LoVo (cell line): Measurements from ENCODE around the gene ARHGAP19.

Experiments
- DNase-seq: peaks from one replicate; pipeline ENCODE4 v3.0.0-alpha.2; 2016; ENCODE audit warnings: low spot score

Gene ARHGAP19

DNA sequence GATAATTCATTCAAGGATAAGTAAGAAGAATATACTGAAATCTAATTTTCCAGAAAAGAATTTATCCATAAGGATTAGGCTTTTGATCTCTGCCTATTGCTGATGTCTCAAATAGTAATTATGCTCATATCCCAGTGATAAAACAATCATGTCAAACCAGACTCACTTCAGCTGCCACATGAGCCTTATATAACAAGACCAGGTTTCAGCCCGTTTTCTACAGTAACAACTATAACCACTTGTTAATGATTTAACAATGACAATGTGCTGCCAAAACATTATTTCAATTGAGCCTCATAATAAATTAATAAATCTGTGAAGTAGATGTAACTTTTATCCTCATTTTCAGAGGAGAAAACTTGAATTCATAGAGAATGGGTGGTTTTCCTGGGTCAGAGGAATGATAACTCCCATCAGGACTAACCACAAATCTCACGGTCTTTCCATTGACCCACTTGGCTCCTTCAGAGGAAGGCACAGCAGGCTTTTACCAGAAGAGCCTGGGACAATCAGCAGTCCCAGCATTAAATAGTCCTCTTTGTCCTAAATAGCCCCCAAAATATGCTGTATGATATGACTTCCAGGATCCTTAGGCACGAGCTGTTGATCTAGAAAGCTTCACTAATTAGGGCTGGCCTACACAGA is 64.2 kb downstream of the ARHGAP19 start:
- DNase-seq: no peak

DNA sequence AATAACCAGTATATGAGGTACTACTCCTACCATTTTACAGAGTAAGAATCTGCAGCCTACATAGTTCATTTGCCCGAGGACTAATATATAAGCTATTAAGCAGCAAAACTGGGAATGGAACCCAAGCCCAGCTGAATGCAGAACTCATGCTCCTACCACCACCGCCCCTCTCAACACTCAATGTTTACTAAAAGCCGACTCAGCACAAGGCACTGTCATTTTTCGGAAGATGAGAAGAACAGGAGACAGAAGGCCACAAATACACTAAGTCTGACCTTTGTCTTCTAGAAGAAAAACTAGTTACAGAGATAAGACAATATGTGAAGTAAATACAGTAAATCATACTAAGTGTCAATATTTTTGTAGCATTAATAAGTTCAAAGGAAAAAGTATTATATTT is 66.0 kb downstream of the ARHGAP19 start:
- DNase-seq: no peak

DNA sequence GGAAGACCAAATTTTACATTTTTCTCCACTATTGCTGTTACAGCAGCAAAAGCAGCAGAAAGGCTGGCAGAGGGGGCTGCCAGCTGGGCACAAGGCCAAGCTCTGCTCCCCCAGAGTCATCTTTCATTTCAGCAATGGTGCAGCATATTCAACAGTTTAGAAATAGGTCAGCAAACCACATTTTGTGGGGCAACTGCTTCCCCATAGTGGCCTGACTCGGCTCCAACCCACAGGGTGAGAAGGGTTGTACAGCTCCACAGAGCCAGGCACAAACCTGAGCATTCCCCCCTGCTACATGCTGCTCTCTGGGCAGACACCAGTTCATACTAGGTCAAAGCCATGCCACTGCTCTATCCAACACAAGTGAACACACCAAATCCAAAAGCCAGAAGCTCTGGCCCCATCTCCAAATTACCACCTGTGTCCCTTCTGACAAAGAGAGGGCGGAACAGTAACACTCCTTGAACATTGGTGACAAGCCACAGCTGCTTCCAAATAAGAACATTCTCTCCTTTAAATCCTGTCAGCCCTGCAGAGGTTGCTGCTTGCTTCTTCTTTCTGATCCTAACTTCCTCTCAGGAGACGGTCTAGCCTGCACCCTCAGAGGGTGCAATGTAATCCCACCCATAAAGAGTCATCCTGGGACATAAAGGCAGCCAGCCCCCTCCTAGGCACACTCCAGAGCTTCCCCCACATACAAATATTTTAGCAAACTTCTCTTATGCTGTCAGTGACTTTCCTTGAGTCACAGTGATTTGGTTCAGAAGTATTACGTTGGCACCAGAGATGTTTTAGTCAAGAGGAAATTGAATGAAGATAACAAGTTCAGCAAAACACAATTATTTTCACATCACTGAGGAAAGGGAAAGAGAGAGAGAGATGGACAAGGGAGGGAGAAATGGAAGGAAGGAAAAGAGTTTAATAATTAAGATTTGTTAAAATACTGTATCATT is 67.7 kb downstream of the ARHGAP19 start:
- no peak for DNase-seq

DNA sequence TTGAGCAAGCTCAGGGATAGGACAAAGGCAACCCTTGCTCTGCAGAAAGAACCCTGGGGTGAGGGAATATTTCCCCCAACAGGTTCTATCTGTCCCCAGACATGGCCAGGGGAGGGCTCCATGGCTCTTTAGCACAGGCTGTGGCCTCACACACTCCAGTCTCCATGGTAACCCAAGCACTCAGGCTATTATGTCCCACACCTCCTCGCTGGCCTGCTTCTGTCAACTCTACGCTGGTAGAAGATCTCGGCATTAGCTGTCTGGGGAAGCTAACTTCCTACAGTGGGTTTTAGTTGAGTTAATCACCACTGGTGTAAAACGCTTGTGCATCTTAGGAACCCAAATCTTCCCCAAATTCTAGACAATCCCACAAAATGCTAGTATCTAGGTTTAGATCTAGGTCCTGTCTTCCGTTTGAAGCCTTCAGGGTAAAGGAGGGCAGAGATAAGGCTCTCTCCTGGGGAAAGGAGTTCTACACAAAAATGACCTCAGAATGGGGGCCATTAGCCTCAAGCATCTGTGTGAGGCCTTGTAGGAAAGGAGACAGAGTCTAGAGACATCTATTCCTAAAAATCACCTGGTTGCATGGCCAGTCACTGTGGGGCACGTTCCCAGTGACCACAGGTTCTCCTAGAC is 70.0 kb downstream of the ARHGAP19 start:
- DNase-seq: no peak

DNA sequence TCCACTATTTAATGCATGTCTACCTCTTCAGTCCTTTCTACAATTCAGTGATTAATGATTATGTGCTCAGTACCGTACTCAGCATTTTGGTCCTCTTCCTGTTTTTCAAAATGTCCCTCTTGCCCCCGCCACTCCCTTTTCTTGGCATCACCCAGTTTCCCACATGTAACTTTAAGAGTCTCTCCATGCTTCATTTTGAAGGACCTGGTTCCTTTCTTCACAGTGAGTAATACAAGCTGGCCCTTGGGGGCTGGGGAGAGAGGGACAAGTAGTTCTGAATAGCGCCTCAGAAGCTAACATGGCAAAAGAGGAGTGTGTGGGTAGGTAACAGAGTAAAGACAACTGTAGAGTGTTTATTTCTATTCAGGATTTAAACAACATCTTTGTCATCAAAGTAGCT is 72.1 kb downstream of the ARHGAP19 start:
- DNase-seq: no peak

DNA sequence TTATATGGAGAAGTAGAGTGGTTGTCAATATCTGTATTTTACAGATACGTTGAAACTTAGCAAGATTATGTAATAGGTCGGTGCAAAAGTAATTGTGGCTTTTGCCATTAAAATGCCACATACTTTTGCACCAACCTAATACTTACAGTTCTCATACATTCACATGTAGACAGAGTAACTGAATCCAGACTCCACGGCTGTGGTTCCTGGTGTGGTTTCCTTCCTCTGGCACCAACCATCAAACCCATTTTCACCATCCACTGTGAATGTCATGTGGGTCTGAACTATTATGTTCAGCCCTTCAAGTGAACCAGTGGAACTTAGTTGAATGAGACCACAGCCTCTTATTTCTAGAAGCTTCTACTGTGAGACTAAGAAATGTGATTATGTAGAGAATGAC is 75.1 kb downstream of the ARHGAP19 start:
- no peak for DNase-seq

DNA sequence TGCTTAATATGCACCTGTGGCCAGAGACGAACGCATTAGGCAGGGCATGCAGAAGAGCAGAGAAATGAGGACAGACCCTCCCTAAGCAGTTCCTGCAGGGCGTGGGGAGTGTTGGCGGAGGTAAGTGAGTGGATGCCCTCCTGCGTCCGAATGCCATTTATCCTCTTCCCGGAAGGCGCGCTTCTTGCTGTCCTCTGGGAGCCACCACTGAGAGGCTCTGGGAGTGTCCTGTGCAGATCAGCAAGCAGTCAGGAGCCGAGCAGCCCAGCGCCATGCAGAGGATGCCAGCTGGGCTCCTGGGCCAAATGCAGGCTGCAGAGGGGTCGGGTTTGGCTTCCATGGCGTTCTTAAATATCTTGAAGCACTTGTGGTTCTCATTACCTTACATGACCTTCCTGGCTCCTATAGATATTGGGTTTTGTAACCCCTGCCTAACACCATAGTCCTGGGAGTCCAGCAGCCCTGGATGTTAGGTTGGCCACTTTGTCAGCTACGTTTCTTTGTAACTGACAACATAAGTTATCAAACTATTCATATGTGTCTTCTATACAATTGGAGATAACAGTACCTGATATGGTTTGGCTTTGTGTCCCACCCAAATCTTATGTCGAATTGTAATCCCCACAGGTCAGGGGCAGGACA is 76.7 kb downstream of the ARHGAP19 start:
- DNase-seq: no peak

DNA sequence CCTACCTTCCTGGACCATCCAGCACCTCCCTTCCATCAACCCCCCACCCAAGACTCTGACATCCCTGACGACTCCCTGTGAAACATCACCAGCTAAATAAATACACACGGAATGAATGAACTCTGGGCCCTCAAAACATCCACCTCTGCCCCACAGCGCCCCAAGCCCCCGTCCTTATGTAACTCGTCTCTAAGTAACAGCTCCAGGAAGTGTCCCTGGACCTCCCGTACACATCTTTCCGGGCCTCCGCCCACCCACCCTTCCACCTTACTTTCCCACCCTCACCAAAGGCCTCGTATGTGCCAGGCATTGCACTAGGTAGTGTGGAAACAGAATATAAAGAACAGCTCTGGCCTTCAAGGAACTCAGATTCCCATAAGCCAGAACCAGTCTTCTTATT is 79.0 kb downstream of the ARHGAP19 start:
- no peak for DNase-seq

DNA sequence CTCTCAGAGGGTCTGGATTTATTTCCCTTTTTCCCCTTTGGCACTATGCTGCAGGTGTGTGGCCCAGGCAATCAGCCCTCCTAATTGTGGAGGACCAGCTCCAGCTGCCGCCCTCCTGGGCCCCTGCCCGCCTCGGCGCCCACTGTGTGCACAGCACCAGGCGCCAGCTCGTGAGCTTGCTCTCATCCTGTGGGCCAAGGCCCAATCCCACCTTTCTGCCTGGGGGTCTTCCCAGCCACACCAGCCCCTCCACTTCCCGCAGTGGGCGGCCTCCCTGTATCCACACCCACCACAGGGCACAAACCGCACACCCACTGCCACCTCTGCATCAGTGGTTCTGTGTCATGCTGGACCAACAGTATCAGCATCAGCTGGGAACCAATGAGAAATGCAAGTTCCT is 81.2 kb downstream of the ARHGAP19 start:
- DNase-seq: no peak

DNA sequence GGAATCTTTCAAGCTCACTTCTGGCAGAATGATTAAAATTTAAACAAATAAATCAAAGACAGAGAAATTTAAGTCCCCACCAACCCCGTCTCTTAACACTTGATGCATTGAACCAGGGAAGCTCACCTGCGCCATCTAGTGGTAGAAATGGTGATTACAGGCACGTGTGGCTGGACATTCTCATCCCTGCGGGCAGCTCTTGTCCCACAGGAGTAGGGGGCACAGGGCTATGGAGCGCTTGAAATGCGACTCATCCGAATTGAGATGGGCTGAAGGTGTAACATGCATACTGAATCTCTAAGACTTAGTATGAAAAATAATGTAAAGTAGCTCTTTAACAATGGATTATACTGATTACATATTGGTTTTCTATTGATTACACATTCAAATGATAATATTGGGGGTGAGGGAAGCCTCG is 81.9 kb downstream of the ARHGAP19 start:
- DNase-seq: peak; percentile 64

DNA sequence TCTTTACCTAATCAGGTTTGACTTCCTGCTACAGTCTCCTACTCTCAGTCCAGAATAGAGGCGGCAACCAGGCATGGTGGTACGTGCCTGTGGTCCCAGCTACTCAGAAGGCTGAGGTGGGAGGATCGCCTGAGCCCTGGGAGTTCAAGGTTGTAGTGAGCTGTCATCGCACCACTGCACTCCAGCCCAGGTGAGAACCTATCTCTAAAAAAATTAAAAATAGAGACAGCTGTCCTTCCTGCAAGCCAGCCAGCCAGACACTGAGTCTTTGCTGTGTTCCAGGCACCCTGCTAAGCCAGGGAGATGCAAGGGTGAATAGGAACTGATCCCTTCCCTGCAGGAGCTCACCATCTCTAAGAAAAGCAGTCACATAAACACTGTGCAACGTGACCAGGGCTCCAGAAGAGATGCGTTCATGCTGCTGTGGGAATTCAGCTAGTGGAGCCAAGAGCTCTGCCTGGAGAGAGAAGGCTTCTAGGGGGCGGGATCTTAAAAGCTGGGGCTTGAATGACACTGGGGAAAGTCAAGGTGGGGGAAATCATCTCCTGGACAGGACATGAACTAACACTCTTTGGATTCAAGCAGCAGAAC is 84.6 kb downstream of the ARHGAP19 start:
- no peak for DNase-seq

DNA sequence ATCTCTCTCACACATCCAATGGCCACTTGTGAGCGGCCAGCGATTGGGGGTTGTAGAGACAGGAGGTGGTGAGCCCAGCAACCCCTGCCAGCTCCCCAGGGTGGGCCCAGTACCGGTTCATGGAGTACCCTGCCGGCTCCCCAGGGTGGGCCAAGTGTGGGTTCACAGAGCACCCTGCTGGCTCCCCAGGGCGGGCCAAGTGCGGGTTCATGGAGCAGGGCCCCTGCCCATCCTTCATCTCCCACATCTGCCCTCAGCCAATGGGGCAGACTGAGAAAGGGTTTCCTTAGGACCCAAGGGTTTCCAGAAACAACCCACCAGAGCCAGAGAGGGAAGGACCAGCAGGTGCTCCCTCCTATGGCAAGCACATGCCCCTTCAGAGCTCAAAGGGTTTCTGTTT is 85.3 kb downstream of the ARHGAP19 start:
- no peak for DNase-seq

DNA sequence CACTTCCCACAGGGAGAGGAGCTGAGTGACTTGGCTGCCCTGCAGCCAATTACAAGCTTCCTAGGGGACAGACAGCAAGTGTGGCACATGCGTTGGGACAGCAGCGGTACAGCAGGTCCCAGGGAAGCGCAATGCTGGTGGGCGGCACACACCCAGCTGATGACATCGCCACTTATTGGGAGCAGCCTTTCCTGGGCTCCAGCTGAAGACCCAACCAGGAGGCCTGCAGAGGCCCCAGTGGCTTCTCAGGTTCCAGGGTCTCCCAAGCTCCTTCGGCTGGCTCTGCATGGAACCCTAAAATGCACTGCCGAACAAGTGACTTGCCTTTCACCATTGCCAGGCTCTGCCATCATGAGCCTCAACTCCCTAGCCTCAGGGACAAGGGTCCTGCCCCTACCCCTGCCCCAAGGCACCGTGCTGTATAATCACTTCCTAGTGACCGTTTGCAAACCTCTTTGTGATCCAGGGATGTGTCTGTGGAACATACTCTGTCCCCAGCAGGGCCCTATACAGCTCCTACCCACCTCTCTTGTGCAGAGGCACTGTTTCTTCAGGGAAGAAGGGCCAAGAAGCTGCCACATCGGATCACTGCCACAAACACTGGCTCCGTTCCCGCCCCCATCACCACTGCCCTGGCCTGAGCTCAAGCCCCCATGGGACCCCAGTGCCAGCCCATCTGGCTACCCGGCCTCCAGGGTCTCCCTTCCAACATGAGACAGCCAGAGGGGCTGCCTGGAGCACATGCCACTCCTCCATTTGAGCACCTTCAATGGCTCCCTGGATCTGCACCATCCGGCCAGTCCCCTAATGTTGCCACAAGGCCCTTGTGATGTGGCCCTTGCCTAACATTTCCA is 87.4 kb downstream of the ARHGAP19 start:
- DNase-seq: no peak

DNA sequence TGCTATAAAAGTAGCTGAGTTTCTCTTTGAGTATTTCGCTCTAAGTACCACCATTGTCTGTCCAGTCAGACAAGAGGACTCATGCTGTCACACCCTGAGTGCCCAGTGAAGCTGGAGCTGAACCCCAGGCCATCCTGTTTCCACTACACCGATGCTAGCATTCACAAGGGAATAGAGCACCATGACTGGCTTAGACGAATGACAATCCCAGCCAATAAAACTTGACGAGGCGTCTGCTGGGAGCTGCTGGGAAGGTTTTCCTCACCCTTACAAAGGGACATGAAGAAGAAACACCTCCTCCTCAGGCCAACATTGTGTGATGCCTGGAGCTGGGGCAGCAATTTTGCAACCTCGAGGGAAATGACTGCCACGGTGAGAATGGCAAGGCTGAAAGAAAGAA is 89.2 kb downstream of the ARHGAP19 start:
- no peak for DNase-seq

DNA sequence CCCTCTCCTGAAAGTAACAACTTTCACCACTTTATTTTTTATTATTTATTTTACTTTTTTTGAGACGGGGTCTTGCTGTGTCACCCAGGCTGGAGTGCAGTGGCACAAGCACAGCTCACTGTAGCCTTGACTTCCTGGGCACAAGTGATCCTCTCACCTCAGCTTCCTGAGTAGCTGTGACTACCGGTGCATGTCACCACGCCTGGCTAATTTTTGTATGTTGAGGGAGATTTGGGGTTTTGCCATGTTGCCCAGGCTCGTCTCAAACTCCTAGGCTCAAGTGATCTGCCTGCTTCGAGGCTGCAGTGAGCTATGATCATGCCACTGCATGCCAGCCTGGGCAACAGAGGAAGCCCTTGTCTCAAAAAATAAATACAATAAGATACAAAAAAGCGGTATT is 91.8 kb downstream of the ARHGAP19 start:
- DNase-seq: no peak

DNA sequence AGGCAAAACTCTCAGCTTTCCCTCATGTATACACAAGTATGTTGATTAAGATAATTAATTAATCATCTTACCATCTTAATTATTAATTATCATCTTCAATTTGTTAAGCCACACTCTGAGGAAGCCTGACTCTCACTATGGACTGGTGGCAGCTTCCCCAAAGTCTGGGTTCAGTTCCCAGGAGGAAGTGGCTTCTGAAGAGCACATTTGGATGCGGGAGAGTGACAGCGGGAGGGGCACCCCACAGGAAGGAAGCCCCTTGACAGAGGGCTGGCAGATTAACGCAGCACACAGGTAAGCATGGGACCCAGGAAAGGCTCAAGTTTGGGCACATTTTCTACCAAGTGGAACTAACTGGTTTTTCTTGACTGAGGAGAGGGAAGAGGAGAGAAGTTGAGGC is 93.3 kb downstream of the ARHGAP19 start:
- DNase-seq: no peak

DNA sequence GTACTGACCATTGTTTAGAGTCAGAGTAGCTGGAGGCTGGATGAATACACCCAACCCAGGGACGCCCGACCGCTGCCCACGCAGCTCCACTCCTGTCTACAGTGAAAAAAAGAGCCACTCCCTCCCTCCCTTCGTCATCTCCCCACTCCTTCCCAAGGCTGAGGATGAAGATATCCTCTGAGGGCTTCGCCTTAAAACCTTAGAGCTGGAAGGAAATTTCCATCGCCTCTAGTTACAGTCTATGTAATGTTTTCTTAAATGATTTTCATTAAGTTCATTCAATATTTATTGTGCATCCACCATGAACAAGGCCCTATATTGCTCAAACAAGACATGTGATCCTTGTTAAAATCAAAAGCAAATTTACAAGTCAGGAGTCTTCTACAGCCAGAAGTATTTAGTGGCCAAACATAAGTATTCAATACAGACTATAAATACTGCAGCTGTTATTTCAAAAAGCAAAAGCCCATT is 95.4 kb downstream of the ARHGAP19 start:
- DNase-seq: no peak

DNA sequence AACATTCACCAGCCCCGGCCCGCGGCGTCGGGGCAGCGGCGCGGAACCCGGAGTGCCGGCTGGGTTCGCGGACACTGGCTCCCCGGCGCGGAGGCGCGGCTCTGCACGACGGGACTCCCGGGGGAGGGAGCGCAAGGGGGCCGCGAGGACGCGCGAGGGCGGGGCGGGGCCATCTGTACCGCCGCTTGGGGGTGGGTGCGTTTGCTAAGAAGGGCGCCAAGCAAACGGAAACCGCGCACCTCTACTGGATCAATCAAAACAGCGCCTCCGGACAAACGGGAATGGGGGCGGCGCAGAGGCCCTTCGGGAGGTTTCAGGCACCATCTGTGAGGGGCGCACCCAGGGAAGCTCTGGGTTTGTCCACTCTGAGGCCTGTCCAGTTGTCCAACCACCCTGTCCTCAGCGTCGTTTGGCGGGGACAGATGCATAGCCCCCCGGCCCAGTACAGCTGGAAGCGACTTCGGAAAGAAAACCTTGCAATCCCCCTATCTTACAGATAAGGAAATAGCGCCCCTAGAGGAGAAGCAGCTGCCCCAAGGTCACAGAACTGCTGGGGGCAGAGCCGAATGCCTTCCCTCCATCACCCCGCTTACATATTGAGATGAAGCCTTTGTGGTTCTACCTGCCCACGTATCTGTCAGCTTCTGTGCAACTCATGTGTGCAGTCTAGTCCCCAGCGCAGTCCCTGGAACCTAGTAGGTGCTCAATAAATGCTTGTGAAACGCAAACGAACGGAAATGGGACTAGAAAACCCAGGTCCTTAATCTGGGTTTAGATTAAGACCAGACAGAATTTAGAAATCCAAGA is 96.0 kb downstream of the ARHGAP19 start:
- DNase-seq: peak; percentile 78

DNA sequence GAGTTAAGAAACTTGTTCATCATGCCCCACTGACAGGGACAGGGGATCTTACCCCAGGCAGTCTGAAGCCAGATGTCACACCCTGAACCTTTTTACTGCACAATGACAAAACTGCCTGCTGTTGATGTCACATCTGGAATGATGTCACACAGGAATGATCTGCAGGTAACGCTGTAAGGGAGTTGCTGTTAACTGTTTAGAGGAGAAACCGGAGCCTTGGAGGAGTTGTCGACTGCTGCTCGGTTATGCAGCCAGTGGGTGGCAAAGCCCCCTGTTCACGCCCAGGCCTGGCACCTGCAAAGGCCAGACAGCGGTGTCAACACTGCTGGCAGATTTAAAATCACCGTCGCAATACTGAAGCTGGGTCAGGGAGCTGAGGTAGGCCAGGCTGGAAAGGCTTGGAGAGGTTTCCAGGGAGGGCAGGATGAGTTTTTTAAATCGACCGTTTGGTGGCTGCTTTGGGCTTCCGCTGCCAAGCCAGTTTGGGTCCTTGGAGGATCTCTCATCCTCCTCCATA is 96.7 kb downstream of the ARHGAP19 start:
- DNase-seq: no peak

DNA sequence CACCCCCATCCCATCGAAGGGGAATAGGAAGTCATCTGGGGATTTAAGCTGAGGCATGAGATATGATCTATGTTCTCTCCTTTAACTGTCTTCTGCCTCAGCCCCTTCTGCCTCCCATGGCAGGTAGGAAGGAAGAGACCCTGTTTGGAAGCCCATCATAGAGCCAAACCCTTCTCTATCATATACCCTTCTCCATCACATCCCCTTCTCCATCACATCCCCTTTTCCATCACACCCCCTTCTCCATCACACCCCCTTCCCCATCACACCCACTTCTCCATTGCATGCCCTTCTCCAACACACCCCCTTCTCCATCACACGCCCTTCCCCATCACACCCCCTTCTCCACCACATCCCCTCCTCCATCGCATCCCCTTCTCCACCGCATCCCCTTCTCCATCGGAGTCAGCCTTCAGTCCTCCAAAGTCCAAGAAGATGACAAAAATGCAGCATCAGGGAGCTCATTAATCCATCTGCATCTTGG is 99.4 kb downstream of the ARHGAP19 start:
- no peak for DNase-seq
